ENCODE results near the gene MTMR3.

MTMR3 gene

GRCh38 chr22:29932136-29932535 lies 49.2 kb downstream of the MTMR3 start:
- CTCF ChIA-PET = interaction anchor here (1.5 kb wide), 1 partner anchor 73 kb away, joined by 7 read pairs; no protein-coding TSS in a partner anchor
- no peak for TF ChIP-seq CTCF (IDR thresholded peaks at IDR 0.05; ENCODE audit: insufficient read depth, low read length, missing control alignments)
- POLR2A ChIA-PET = no interaction called here

DNA sequence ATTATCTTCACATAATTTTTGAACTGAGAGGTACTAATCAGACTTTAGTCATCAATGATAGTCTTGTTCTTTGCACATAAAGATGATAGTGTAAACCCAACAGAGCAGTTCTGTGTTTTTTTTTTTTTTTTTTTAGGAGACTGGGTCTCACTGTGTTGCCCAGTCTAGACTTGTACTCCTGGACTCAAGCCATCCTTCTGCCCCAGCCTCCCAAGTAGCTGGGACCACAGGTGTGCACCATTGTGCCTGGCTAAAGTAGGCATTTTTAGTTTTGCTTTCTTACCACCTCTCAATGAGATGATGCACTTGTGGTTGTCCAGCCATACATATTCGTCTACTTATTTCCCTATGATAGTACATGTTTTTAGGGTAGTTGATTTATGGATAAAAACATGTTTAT lies 50.6 kb downstream of the MTMR3 start:
- POLR2A ChIA-PET = no interaction called here
- CTCF ChIA-PET = interaction anchor here (1.7 kb wide), 1 partner anchor 72 kb away, joined by 6 read pairs; no protein-coding TSS in a partner anchor

More at GRCh38 chr22:29932136-29932535, 49.2 kb downstream of the MTMR3 start:
- no peak for DNase-seq (ENCODE audit: low read depth, low spot score)
- no peak overlapping the region for H3K4me3 ChIP-seq (ENCODE audit: low read depth, low read length)

GRCh38 chr22:29934596-29934995 lies 51.6 kb downstream of the MTMR3 start:
- no peak overlapping the region for H3K4me3 ChIP-seq (ENCODE audit: low read depth, low read length)
- no peak for TF ChIP-seq CTCF (IDR thresholded peaks at IDR 0.05; ENCODE audit: insufficient read depth, low read length, missing control alignments)
- no peak for DNase-seq (ENCODE audit: low read depth, low spot score)
- CTCF ChIA-PET = interaction anchor here (1.5 to 1.7 kb wide), 2 partner anchors 10 to 71 kb away, joined by 6 read pairs; no protein-coding TSS in a partner anchor
- POLR2A ChIA-PET = no interaction called here

More for the DNA sequence above, 50.6 kb downstream of the MTMR3 start:
- TF ChIP-seq CTCF (IDR thresholded peaks at IDR 0.05; ENCODE audit: insufficient read depth, low read length, missing control alignments) = no peak
- H3K4me3 ChIP-seq (ENCODE audit: low read depth, low read length) = no peak overlapping the region
- no peak for DNase-seq (ENCODE audit: low read depth, low spot score)

- ChIA-PET POLR2A (no interaction called here), CTCF (no interaction called here)
- no peak for TF ChIP-seq CTCF (IDR thresholded peaks at IDR 0.05; ENCODE audit: insufficient read depth, low read length, missing control alignments)
- DNase-seq (ENCODE audit: low read depth, low spot score) = no peak
- H3K4me3 ChIP-seq (ENCODE audit: low read depth, low read length) = no peak overlapping the region
Observed at GRCh38 chr22:29936186-29936585, 53.2 kb downstream of the MTMR3 start.

DNA sequence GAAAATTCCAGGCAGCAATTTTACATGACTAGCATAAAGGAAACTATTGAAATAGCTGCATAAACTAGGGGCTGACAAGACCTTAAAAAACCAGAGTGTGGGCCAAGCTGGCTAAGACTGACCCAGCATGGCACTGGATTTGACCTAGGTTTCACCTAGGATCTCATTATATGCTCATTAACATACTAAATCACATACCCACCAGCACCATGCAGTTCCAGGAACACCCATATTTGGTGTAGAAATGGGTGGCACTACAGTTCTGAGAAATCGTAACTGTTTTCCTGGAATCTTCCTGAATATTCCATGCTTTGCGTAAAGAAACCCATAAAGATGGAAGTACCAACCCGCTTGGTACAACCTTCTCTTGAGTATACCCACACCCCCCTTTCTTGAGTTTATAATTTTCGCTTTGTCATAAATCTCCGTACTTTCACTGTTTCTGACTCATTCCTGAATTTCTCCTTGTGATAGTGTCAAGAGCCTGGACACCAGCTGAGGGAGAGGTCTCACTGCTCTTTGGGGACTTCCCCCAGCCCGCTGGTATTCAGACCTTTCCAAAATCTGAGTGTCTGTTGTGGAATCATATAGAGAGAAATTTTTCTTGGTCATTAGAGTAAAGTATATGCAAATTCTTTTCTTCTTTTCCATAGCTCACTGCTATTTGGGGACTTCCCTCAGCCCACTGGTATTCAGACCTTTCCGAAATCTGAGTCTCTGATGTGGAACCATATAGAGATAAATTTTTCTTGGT lies 55.1 kb downstream of the MTMR3 start:
- no peak for DNase-seq (ENCODE audit: low read depth, low spot score)

More for the DNA sequence above, 55.1 kb downstream of the MTMR3 start:
- no peak overlapping the region for H3K4me3 ChIP-seq (ENCODE audit: low read depth, low read length)
- POLR2A ChIA-PET = no interaction called here
- CTCF ChIA-PET = no interaction called here
- no peak for TF ChIP-seq CTCF (IDR thresholded peaks at IDR 0.05; ENCODE audit: insufficient read depth, low read length, missing control alignments)

Data from AG04449 (cell line).